Panc1 (cell line): ENCODE data around the gene ARL5A.

Source experiments
- POLR2AphosphoS5 ChIP-seq: IDR thresholded peaks from 2 replicates; pipeline ENCODE4 v1.6.1; 2012; ENCODE audit warnings: mild to moderate bottlenecking, low read depth, low read length, moderate library complexity
- SIN3A ChIP-seq: IDR thresholded peaks from 2 replicates; pipeline ENCODE4 v1.6.1; 2012; ENCODE audit warnings: low read depth, mild to moderate bottlenecking, low read length, moderate library complexity, borderline replicate concordance; ENCODE audit not compliant: insufficient read depth
- TCF7L2 ChIP-seq: IDR thresholded peaks from 2 replicates; pipeline ENCODE4 v1.6.1; 2011; ENCODE audit warnings: mild to moderate bottlenecking, low read depth, low read length, inconsistent platforms
- TF ChIP-seq, protein P1 (sequence below): fragments of 450-650 bp; IDR thresholded peaks from 2 replicates; pipeline ENCODE4 v1.5.1; 2017; ENCODE audit warnings: mild to moderate bottlenecking
- TF ChIP-seq, protein P2 (sequence below), 2 experiments: IDR thresholded peaks; 2 replicates each; pipeline ENCODE4 v1.6.1; 2011 to 2012; ENCODE audit warnings: low read depth in 2 of 2, control low read depth in 1 of 2, low read length in 1 of 2, mild to moderate bottlenecking in 1 of 2, moderate library complexity in 1 of 2; ENCODE audit not compliant: insufficient read depth in 1 of 2

DNA sequence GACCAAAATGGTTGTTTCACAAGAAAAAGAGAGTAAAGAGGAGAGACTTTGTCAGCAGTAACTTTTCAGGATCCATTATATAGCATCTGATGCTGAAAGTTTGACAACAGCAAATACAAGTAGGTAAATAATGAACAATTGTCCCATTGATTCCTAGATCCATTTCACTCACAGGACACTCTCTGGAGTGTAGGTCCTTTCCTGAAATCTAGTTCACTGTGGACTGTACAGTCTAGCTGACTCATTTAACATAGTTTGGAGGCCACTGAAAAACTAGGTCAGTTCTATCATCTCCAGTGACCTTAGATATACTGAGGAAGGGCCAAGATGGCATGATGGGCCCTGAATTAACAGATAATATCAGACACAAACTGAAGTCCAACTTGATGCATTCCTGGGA is 74.7 kb downstream of the ARL5A start:
- TF ChIP-seq, protein P1, sequence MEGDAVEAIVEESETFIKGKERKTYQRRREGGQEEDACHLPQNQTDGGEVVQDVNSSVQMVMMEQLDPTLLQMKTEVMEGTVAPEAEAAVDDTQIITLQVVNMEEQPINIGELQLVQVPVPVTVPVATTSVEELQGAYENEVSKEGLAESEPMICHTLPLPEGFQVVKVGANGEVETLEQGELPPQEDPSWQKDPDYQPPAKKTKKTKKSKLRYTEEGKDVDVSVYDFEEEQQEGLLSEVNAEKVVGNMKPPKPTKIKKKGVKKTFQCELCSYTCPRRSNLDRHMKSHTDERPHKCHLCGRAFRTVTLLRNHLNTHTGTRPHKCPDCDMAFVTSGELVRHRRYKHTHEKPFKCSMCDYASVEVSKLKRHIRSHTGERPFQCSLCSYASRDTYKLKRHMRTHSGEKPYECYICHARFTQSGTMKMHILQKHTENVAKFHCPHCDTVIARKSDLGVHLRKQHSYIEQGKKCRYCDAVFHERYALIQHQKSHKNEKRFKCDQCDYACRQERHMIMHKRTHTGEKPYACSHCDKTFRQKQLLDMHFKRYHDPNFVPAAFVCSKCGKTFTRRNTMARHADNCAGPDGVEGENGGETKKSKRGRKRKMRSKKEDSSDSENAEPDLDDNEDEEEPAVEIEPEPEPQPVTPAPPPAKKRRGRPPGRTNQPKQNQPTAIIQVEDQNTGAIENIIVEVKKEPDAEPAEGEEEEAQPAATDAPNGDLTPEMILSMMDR = no peak
- TF ChIP-seq, protein P2, sequence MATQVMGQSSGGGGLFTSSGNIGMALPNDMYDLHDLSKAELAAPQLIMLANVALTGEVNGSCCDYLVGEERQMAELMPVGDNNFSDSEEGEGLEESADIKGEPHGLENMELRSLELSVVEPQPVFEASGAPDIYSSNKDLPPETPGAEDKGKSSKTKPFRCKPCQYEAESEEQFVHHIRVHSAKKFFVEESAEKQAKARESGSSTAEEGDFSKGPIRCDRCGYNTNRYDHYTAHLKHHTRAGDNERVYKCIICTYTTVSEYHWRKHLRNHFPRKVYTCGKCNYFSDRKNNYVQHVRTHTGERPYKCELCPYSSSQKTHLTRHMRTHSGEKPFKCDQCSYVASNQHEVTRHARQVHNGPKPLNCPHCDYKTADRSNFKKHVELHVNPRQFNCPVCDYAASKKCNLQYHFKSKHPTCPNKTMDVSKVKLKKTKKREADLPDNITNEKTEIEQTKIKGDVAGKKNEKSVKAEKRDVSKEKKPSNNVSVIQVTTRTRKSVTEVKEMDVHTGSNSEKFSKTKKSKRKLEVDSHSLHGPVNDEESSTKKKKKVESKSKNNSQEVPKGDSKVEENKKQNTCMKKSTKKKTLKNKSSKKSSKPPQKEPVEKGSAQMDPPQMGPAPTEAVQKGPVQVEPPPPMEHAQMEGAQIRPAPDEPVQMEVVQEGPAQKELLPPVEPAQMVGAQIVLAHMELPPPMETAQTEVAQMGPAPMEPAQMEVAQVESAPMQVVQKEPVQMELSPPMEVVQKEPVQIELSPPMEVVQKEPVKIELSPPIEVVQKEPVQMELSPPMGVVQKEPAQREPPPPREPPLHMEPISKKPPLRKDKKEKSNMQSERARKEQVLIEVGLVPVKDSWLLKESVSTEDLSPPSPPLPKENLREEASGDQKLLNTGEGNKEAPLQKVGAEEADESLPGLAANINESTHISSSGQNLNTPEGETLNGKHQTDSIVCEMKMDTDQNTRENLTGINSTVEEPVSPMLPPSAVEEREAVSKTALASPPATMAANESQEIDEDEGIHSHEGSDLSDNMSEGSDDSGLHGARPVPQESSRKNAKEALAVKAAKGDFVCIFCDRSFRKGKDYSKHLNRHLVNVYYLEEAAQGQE (IDR thresholded peaks at IDR 0.05; ENCODE audit: insufficient read depth in 1 of 2, low read depth in 2 of 2, low read length in 1 of 2) = no peak
- TF ChIP-seq POLR2AphosphoS5 (no peak), TCF7L2 (no peak), SIN3A (no peak)
